Measurements from ENCODE around the gene SCNN1G.
"Not testable (repeated sequence)": the region's sequence is repeated elsewhere in the genome, so short reads cannot be mapped to it uniquely, and the experiment has no call there.

Gene SCNN1G

DNA sequence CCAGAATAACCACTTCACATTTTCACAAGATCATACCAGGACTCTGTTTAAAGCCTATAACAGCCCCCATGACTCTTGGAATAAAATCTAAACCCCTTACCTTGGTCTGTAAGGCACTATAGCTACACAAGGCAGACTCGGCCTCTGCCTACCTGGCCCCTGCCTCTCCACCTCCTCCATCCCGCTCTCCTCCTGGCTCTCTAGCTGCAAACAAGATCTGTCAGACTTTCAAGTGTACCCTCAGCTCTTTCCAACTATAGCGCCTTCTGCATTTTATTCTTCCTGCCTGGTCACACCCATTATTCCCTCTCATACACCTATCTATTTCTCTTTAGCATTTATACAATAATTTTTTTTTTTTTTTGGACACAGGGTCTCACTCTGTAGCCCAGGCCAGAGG lies 41.5 kb upstream of the SCNN1G start:
- DNase-seq (ENCODE audit: low spot score) = no peak
- in situ Hi-C loops (cut with MboI; ENCODE audit: low pct_unique_long_range_greater_than_20kb, low sequenced_read_pairs, unreplicated experiment) = no loop called here
- TF ChIP-seq, protein P1, sequence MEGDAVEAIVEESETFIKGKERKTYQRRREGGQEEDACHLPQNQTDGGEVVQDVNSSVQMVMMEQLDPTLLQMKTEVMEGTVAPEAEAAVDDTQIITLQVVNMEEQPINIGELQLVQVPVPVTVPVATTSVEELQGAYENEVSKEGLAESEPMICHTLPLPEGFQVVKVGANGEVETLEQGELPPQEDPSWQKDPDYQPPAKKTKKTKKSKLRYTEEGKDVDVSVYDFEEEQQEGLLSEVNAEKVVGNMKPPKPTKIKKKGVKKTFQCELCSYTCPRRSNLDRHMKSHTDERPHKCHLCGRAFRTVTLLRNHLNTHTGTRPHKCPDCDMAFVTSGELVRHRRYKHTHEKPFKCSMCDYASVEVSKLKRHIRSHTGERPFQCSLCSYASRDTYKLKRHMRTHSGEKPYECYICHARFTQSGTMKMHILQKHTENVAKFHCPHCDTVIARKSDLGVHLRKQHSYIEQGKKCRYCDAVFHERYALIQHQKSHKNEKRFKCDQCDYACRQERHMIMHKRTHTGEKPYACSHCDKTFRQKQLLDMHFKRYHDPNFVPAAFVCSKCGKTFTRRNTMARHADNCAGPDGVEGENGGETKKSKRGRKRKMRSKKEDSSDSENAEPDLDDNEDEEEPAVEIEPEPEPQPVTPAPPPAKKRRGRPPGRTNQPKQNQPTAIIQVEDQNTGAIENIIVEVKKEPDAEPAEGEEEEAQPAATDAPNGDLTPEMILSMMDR (IDR thresholded peaks at IDR 0.05; ENCODE audit: extremely low read depth, insufficient read depth, missing control alignments) = no peak

DNA sequence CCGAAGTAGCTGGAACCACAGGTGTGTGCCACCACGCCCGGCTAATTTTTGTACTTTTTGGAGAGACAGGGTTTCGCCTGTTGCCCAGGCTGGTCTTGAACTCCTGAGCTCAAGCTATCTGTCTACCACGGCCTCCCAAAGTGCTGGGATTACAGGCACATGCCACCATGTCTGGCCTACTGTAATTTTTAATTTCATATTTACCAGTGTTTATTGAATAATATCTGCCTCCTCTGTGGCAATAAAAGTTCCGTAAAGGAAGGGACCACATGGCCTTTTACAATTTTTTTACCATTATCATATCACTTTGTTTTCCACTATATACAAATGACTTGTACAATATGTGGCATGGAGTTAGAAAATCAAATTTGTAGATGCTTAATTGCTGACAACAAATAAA lies 41.0 kb upstream of the SCNN1G start:
- in situ Hi-C loops (cut with MboI; ENCODE audit: low pct_unique_long_range_greater_than_20kb, low sequenced_read_pairs, unreplicated experiment) = no loop called here
- TF ChIP-seq, protein P1 (IDR thresholded peaks at IDR 0.05; ENCODE audit: extremely low read depth, insufficient read depth, missing control alignments) = no peak
- no peak for DNase-seq (ENCODE audit: low spot score)

DNA sequence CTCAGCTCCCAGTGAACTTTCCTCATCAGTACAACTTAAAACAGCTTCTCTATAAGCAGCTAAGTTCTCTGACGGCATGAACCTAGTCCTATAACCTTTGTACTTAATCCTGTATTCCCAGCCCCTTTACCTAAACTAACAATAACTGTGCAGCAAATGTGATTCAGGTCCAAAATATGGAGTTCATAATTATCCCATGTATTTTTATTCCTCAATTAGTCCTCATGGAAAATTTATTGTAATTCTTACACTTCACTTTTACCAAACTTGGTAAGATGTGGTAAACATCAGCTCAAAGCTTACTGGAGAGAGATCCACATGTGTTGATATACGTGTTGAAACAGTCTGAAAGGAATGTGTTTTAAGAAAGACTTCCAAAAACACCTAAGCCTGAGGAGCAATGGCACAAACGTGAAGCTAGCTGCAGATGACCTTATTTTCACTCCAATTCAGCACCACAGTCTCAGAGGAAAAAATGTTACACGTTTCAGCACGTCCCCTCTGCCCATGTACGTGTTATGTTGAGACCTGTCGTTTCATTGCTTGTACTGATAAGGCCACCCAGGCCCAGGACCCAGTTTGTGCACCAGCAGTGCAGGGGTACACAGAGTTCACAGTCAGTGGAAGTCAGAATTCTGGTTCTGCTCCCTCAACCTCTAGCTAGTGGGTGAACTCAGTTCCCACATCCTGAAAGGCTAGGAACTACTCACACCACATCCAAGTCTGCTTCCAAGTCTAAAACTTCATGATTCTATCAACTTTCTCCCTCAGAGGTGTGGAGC lies 40.4 kb upstream of the SCNN1G start:
- in situ Hi-C loops (cut with MboI; ENCODE audit: low pct_unique_long_range_greater_than_20kb, low sequenced_read_pairs, unreplicated experiment) = no loop called here
- DNase-seq (ENCODE audit: low spot score) = no peak

DNA sequence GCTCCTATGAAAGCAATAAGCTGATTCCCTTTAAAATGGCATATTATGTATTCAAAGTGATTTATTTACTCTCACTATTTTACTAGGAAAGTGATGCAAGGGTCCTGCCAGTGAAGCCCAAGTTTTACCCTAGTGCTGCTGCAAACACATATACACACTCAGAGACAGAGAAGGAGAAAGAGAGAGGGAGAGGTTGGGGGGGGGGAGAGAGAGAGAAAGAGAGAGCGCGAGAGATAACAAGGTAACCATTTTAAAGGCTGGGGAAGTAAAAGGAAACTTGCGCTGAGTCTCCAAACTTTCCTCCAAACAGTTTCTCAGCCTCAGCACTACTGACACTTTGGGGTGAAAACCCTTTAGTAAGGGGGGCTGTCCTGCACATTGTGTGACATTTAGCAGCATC lies 39.2 kb upstream of the SCNN1G start:
- TF ChIP-seq, protein P1 (IDR thresholded peaks at IDR 0.05; ENCODE audit: extremely low read depth, insufficient read depth, missing control alignments) = no peak
- in situ Hi-C loops (cut with MboI; ENCODE audit: low pct_unique_long_range_greater_than_20kb, low sequenced_read_pairs, unreplicated experiment) = no loop called here

More for the DNA sequence above, 40.4 kb upstream of the SCNN1G start:
- TF ChIP-seq, protein P1 (IDR thresholded peaks at IDR 0.05; ENCODE audit: extremely low read depth, insufficient read depth, missing control alignments) = no peak

DNA sequence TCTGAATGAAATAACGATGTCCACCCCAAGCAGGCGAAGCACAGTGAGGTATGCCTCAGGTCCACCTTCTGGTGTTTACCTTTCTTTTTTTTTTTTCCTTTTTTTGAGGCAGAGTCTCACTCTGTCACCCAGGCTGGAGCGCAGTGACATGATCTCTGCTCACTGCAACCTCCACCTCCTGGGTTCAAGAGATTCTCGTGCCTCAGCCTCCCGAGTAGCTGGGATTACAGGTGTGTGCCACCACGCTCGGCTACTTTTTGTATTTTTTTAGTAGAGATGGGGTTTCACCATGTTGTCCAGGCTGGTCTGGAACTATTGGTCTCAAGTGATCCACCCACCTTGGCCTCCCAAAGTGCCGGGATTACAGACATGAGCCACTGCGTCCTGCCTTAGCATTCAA lies 38.2 kb upstream of the SCNN1G start:
- in situ Hi-C loops (cut with MboI; ENCODE audit: low pct_unique_long_range_greater_than_20kb, low sequenced_read_pairs, unreplicated experiment); DNase-seq (ENCODE audit: low spot score): not testable (repeated sequence)

More for the DNA sequence above, 39.2 kb upstream of the SCNN1G start:
- DNase-seq (ENCODE audit: low spot score) = no peak

DNA sequence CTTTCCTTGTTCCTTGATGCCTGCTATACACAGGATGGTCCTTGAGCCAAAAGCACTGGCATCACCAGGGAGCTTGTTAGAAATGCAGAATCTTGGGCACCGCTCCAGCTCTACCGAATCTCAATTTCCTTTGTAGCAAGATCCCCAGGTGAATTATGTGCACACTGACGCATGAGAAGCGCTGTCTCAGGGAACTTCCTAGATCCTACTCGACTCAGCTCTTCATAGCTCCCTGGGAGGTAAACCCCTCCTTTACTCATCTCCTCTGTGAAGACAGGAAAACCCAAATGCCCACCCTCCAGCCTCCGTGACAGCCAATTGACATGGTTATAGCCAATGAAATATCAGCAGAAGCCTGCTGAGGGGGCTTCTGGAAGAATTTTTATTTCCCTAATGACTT lies 37.4 kb upstream of the SCNN1G start:
- DNase-seq (ENCODE audit: low spot score) = no peak
- in situ Hi-C loops (cut with MboI; ENCODE audit: low pct_unique_long_range_greater_than_20kb, low sequenced_read_pairs, unreplicated experiment) = no loop called here
- TF ChIP-seq, protein P1 (IDR thresholded peaks at IDR 0.05; ENCODE audit: extremely low read depth, insufficient read depth, missing control alignments) = no peak

DNA sequence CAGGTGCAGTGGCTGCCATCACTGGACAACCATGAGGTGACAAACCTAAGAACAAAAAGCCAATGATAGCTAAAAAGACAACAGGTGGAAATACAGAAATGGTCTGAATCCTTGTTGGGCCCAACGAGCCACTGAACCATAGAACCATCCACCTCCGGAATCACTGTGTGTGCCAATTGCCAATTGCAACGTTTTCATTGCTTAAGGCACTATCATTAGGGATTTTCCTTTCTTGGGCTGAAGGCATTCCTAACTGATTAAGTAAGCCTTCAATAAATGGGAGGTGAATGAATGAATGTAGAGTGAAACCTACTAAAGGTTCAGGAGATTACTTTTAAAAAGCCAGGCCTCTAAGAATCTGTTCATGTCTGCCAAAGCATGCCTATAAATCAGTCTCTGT lies 36.9 kb upstream of the SCNN1G start:
- DNase-seq (ENCODE audit: low spot score) = no peak
- in situ Hi-C loops (cut with MboI; ENCODE audit: low pct_unique_long_range_greater_than_20kb, low sequenced_read_pairs, unreplicated experiment) = no loop called here

More for the DNA sequence above, 36.9 kb upstream of the SCNN1G start:
- TF ChIP-seq, protein P1 (IDR thresholded peaks at IDR 0.05; ENCODE audit: extremely low read depth, insufficient read depth, missing control alignments) = no peak
